ENCODE results near the gene ADGRF4.

Gene ADGRF4

GRCh38 chr6:47752801-47753200 is 54.4 kb downstream of the ADGRF4 start:
- H3K27me3 ChIP-seq (replicated peaks), result no peaks in the 10 kb centered on the region
- in situ Hi-C loops (cut with HindIII; ENCODE audit: low pct_ligation_motif_present, low sequenced_read_pairs), result no loop called here
- DNase-seq, result no peak
- no peak overlapping the region for H3K4me3 ChIP-seq (ENCODE audit: low read depth, low read length)
- H3K27ac ChIP-seq, result no peak overlapping the region
- no peaks in the 10 kb centered on the region for H3K36me3 ChIP-seq (replicated peaks)
- no peak for TF ChIP-seq CTCF (IDR thresholded peaks at IDR 0.05; ENCODE audit: low read depth, low read length, missing control alignments)

GRCh38 chr6:47759364-47759763 is 61.0 kb downstream of the ADGRF4 start:
- Histone ChIP-seq H3K27ac (no peak overlapping the region), H3K27me3 (replicated peaks) (no peaks in the 10 kb centered on the region), H3K4me3 (ENCODE audit: low read depth, low read length) (no peak overlapping the region), H3K36me3 (replicated peaks) (no peaks in the 10 kb centered on the region)
- DNase-seq, result no peak
- no peak for TF ChIP-seq CTCF (IDR thresholded peaks at IDR 0.05; ENCODE audit: low read depth, low read length, missing control alignments)
- in situ Hi-C loops (cut with HindIII; ENCODE audit: low pct_ligation_motif_present, low sequenced_read_pairs), result no loop called here

- H3K4me3 ChIP-seq (ENCODE audit: low read depth, low read length), result no peak overlapping the region
- in situ Hi-C loops (cut with HindIII; ENCODE audit: low pct_ligation_motif_present, low sequenced_read_pairs), result no loop called here
- TF ChIP-seq CTCF (IDR thresholded peaks at IDR 0.05; ENCODE audit: low read depth, low read length, missing control alignments), result no peak
Observed at GRCh38 chr6:47762502-47762901, 64.1 kb downstream of the ADGRF4 start.

GRCh38 chr6:47766445-47766844 is 68.1 kb downstream of the ADGRF4 start:
- H3K36me3 ChIP-seq (replicated peaks), result no peaks in the 10 kb centered on the region
- no peak overlapping the region for H3K4me3 ChIP-seq (ENCODE audit: low read depth, low read length)
- H3K27ac ChIP-seq, result no peak overlapping the region
- DNase-seq, result no peak
- H3K27me3 ChIP-seq (replicated peaks), result no peaks in the 10 kb centered on the region
- in situ Hi-C loops (cut with HindIII; ENCODE audit: low pct_ligation_motif_present, low sequenced_read_pairs), result no loop called here
- no peak for TF ChIP-seq CTCF (IDR thresholded peaks at IDR 0.05; ENCODE audit: low read depth, low read length, missing control alignments)

More at GRCh38 chr6:47762502-47762901, 64.1 kb downstream of the ADGRF4 start:
- Histone ChIP-seq H3K27me3 (replicated peaks) (no peaks in the 10 kb centered on the region), H3K36me3 (replicated peaks) (no peaks in the 10 kb centered on the region), H3K27ac (no peak overlapping the region)
- no peak for DNase-seq

- Histone ChIP-seq H3K36me3 (replicated peaks) (no peaks in the 10 kb centered on the region), H3K4me3 (ENCODE audit: low read depth, low read length) (no peak overlapping the region), H3K27me3 (replicated peaks) (no peaks in the 10 kb centered on the region), H3K27ac (no peak overlapping the region)
- DNase-seq, result no peak
- no peak for TF ChIP-seq CTCF (IDR thresholded peaks at IDR 0.05; ENCODE audit: low read depth, low read length, missing control alignments)
- in situ Hi-C loops (cut with HindIII; ENCODE audit: low pct_ligation_motif_present, low sequenced_read_pairs), result no loop called here
Observed at GRCh38 chr6:47767102-47767501, 68.7 kb downstream of the ADGRF4 start.

- Histone ChIP-seq H3K4me3 (ENCODE audit: low read depth, low read length) (no peak overlapping the region), H3K27ac (no peak overlapping the region), H3K36me3 (replicated peaks) (no peaks in the 10 kb centered on the region), H3K27me3 (replicated peaks) (no peaks in the 10 kb centered on the region)
- DNase-seq, result no peak
- in situ Hi-C loops (cut with HindIII; ENCODE audit: low pct_ligation_motif_present, low sequenced_read_pairs), result no loop called here
- no peak for TF ChIP-seq CTCF (IDR thresholded peaks at IDR 0.05; ENCODE audit: low read depth, low read length, missing control alignments)
Observed at GRCh38 chr6:47769982-47770381, 71.6 kb downstream of the ADGRF4 start.

Data from brain microvascular endothelial cell (primary cell).